ENCODE data around the gene SMAD9.

SMAD9 gene

GRCh38 chr13:36919833-36920615 is at the start of gene SMAD9:
TSS of gene SMAD9 (minus strand) at chr13:36920238. CDS start at chr13:36879689, 40,549 bp downstream.
- peak; percentile 68 for DNase-seq

GRCh38 chr13:36966404-36966803 is 46.4 kb upstream of the SMAD9 start:
- no peak for DNase-seq

GRCh38 chr13:36965767-36966166 is 45.7 kb upstream of the SMAD9 start:
- no peak for DNase-seq

- no peak for DNase-seq
These were observed 39.5 kb upstream of the SMAD9 start for GRCh38 chr13:36959456-36960116.

- DNase-seq = no peak
These were observed 34.5 kb upstream of the SMAD9 start for GRCh38 chr13:36954542-36954941.

GRCh38 chr13:36950920-36951319 is 30.9 kb upstream of the SMAD9 start:
- no peak for DNase-seq

DNA sequence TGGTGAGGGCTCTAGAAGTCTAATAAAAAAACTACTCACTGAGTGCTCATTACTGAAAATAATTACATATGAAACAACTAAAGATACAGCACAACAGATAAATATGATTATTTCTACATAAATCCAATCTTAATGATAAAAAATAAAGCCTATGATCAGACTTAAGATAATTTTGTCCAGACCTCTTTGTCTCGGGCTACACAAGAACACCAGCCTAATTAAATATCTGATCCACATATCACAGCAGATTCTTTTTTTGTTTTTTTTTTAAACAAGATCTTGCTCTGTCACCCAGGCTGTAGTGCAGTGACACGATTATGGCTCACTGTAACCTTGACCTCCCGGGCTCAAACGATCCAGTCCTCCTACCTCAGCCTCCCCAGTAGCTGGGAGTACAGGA is 30.3 kb upstream of the SMAD9 start:
- no peak for DNase-seq

GRCh38 chr13:36945078-36945477 is 25.0 kb upstream of the SMAD9 start:
- DNase-seq = no peak

- DNase-seq = no peak
These were observed 5.6 kb upstream of the SMAD9 start for GRCh38 chr13:36925603-36926002.

DNA sequence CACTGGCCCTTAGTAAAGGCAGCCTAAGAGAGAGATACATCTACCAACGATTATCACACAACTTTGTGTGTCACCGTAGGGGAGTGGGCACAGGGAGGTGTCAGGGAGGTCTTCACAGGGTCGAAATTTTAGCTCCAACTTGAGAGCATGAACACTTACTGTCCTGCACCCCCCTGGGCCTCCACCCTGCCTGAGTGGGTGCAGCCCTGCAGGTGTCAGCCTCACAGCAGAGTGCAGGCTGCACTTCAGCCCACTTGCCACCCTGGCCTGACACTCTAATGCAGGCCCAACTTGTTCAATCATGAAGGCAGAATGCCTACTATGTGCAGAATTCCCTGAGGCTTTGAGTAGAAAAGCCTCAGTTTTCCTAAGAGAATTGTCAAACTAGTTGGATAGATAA is 4.0 kb upstream of the SMAD9 start:
- no peak for DNase-seq

- no peak for DNase-seq
These were observed 1.7 kb upstream of the SMAD9 start for GRCh38 chr13:36921631-36922301.

GRCh38 chr13:36920616-36921185 is 663 bp upstream of the SMAD9 start:
- DNase-seq = no peak

DNA sequence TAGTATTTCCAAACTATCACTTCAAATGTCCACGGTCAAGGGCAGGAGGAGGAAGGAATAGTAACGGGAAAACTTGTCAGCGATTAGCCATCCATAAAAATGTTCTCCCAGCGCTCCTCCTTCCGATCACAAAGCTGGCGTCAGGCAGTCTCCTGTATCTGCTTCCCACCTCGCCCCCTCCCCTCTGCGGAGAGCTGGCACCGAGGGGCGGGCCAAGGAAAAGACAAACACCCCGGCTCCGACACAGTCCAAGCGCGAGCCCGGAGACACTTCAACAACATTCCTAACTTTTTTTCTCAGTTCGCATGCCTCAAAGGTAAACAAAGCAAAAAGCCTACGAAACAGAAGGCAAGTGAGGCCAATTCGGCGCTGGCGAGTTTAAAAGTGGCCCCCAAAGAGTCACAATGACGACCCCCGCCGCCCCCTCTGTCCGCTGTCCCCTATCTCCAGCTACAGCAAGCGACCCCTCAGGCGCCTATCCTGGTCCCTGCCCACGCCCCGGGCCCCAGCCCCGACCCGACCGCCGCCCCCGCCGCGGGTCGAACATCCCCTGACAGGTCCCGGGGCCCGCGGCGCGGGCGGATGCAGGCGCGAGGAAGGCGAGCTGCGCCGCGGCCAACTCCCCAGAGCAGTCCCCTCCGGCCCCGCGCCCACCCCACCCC is 736 bp downstream of the SMAD9 start:
- peak; percentile 64 for DNase-seq

- DNase-seq = peak; percentile 39
These were observed 1.5 kb downstream of the SMAD9 start for GRCh38 chr13:36918246-36919131.

DNA sequence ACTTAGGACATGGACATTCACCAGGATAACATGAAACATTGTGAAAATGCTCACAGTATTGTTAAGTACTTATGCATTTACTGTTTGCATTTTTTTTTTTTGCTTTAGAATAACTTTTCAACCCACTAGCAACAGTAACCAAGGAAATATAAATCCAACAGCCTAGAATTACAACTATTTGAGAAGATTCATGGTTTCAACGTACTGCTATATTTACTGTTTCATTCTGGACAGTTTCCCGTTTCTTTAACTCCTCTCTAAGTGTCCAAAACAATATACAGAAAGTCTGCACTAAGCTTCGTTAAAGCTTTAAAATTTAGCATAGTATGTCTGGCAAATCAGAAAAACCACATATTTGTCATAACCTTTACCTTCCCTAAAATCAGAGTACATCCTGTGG is 2.7 kb downstream of the SMAD9 start:
- DNase-seq = no peak

DNA sequence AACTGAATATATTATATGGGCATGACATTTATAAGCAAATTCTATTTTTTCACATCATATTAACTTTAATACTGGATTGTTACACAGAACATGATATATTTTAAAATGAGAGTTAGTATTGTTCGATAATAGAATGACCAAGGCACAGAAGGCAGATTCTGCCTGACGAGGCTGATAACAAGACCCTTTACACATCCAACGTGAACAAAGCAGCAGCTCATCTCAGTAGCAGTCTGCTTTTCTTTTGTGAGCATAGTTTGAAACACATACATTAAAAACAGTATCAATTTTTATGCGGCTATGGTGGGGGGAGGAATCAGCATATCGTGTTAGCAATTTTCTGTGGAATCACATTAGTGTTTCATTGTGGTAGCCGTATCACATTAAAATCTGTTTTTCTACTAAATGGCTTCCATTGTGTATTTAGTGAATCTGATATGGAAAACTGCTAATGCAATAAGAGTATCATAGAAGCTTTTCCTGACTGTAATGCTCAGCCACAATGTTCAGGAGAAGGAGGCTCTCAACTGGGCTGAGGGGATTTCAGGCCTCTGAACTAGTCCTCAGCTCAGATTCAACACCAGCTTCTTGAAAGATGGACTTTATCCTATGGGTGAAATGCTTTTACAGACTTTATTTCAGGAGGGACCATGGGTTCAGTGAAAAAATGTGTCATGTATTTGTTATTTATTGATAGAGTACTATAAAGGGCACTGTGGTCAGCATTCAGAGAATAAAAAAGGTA is 4.0 kb downstream of the SMAD9 start:
- no peak for DNase-seq

DNA sequence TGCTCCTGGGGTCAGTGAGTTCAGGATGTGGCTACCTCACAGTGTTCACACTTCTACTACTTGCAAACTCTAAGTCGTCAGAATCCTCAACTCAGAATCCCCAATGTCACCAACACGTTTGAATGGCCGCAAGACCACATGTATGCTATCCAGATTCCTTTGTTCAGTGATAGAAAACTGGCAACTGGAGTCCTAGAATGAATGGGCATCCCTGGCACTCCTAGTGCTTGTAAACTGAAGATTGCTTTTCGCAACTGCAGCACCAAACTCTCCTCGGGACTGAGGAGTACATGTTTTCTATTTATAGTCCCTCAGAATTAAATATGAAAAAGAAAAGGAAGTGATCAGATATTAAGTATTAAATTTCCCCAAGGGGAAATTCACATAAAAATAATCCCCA is 4.9 kb downstream of the SMAD9 start:
- peak; percentile 36 for DNase-seq

GRCh38 chr13:36914648-36915047 is 5.4 kb downstream of the SMAD9 start:
- DNase-seq = no peak

- peak; percentile 38 for DNase-seq
These were observed 6.6 kb downstream of the SMAD9 start for GRCh38 chr13:36913463-36913862.

DNA sequence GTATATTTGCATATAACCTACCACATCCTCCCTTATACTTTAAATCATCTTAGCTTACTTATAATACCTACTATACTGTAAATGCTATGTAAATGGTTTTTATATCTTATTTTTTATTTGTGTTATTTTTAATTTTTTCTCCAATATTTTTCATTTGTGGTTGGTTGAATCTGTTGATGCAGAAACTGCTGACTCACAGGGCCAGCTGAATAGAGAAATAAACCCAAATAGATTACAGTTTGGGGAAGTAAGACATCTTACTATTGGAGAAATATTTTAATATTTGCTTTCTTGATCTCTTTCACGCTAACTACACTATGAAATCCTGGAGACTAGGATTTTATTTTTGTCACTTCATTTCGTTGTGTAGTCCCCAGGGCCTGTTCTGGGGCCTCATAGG is 7.1 kb downstream of the SMAD9 start:
- peak; percentile 38 for DNase-seq

GRCh38 chr13:36912369-36912768 is 7.7 kb downstream of the SMAD9 start:
- no peak for DNase-seq

All from NCI-H345 (cell line).